ENCODE measurements around the gene TSEN54. TPM values are rescaled to one million over a fixed set of nuclear protein-coding genes. Genes with fewer than 3 reads are reported as not detected.

The TSEN54 gene
- total and polyA plus RNA-seq, 9 donors: 12.5 to 27.3 (median 21.0) TPM

GRCh38 chr17:75540923-75541503 is 24.7 kb downstream of the TSEN54 start:
- 34% methylated on average over 2 of the region's 4 CpGs for WGBS (ENCODE audit: insufficient coverage)
- H3K27me3 ChIP-seq (ENCODE audit: control insufficient read depth, insufficient read depth, low read length): no peaks in the 10 kb centered on the region
- no peak overlapping the region for H3K4me3 ChIP-seq (ENCODE audit: low read length)
- H3K4me1 ChIP-seq (ENCODE audit: control insufficient read depth, insufficient read depth, low read length): peaks cover 2% of the 10 kb centered on the region
- no peaks in the 10 kb centered on the region for H3K9me3 ChIP-seq (replicated peaks; ENCODE audit: control insufficient read depth, low read depth, low read length)
- no peak for DNase-seq
- H3K27ac ChIP-seq (ENCODE audit: low read length): no peak overlapping the region
- no peaks in the 10 kb centered on the region for H3K36me3 ChIP-seq (ENCODE audit: control insufficient read depth, insufficient read depth, low read length)

GRCh38 chr17:75542229-75542628 is 25.9 kb downstream of the TSEN54 start:
- DNase-seq: no peak
- no peak overlapping the region for H3K27ac ChIP-seq (ENCODE audit: low read length)
- 87% methylated on average over 7 of the region's 8 CpGs for WGBS (ENCODE audit: insufficient coverage)
- H3K36me3 ChIP-seq (ENCODE audit: control insufficient read depth, insufficient read depth, low read length): no peaks in the 10 kb centered on the region
- peaks cover 2% of the 10 kb centered on the region for H3K4me1 ChIP-seq (ENCODE audit: control insufficient read depth, insufficient read depth, low read length)
- H3K27me3 ChIP-seq (ENCODE audit: control insufficient read depth, insufficient read depth, low read length): no peaks in the 10 kb centered on the region
- no peak overlapping the region for H3K4me3 ChIP-seq (ENCODE audit: low read length)
- no peaks in the 10 kb centered on the region for H3K9me3 ChIP-seq (replicated peaks; ENCODE audit: control insufficient read depth, low read depth, low read length)

GRCh38 chr17:75542728-75543336 is 26.5 kb downstream of the TSEN54 start:
- Histone ChIP-seq H3K27me3 (ENCODE audit: control insufficient read depth, insufficient read depth, low read length) (no peaks in the 10 kb centered on the region), H3K9me3 (replicated peaks; ENCODE audit: control insufficient read depth, low read depth, low read length) (no peaks in the 10 kb centered on the region), H3K27ac (ENCODE audit: low read length) (no peak overlapping the region), H3K4me1 (ENCODE audit: control insufficient read depth, insufficient read depth, low read length) (peaks cover 2% of the 10 kb centered on the region), H3K36me3 (ENCODE audit: control insufficient read depth, insufficient read depth, low read length) (no peaks in the 10 kb centered on the region), H3K4me3 (ENCODE audit: low read length) (no peak overlapping the region)
- 76% methylated on average over 10 of the region's 15 CpGs for whole genome bisulfite sequencing (ENCODE audit: insufficient coverage)
- no peak for DNase-seq

GRCh38 chr17:75544250-75544649 is 27.9 kb downstream of the TSEN54 start:
- Histone ChIP-seq H3K27ac (ENCODE audit: low read length) (no peak overlapping the region), H3K4me1 (ENCODE audit: control insufficient read depth, insufficient read depth, low read length) (peaks cover 8% of the 10 kb centered on the region), H3K36me3 (ENCODE audit: control insufficient read depth, insufficient read depth, low read length) (no peaks in the 10 kb centered on the region), H3K4me3 (ENCODE audit: low read length) (no peak overlapping the region), H3K27me3 (ENCODE audit: control insufficient read depth, insufficient read depth, low read length) (no peaks in the 10 kb centered on the region), H3K9me3 (replicated peaks; ENCODE audit: control insufficient read depth, low read depth, low read length) (no peaks in the 10 kb centered on the region)
- 59% methylated on average over 7 of the region's 8 CpGs for WGBS (ENCODE audit: insufficient coverage)
- DNase-seq: no peak

GRCh38 chr17:75546181-75546580 is 29.9 kb downstream of the TSEN54 start:
- Histone ChIP-seq H3K9me3 (replicated peaks; ENCODE audit: control insufficient read depth, low read depth, low read length) (no peaks in the 10 kb centered on the region), H3K4me3 (ENCODE audit: low read length) (no peak overlapping the region), H3K27ac (ENCODE audit: low read length) (no peak overlapping the region), H3K36me3 (ENCODE audit: control insufficient read depth, insufficient read depth, low read length) (no peaks in the 10 kb centered on the region), H3K27me3 (ENCODE audit: control insufficient read depth, insufficient read depth, low read length) (no peaks in the 10 kb centered on the region), H3K4me1 (ENCODE audit: control insufficient read depth, insufficient read depth, low read length) (peaks cover 17% of the 10 kb centered on the region)
- WGBS (ENCODE audit: insufficient coverage): 97% methylated on average over 7 of the region's 13 CpGs
- DNase-seq: no peak

GRCh38 chr17:75547091-75547490 is 30.8 kb downstream of the TSEN54 start:
- Histone ChIP-seq H3K4me3 (ENCODE audit: low read length) (no peak overlapping the region), H3K9me3 (replicated peaks; ENCODE audit: control insufficient read depth, low read depth, low read length) (no peaks in the 10 kb centered on the region), H3K27ac (ENCODE audit: low read length) (no peak overlapping the region), H3K27me3 (ENCODE audit: control insufficient read depth, insufficient read depth, low read length) (no peaks in the 10 kb centered on the region), H3K36me3 (ENCODE audit: control insufficient read depth, insufficient read depth, low read length) (no peaks in the 10 kb centered on the region), H3K4me1 (ENCODE audit: control insufficient read depth, insufficient read depth, low read length) (peaks cover 17% of the 10 kb centered on the region)
- 69% methylated on average over 5 of the region's 9 CpGs for WGBS (ENCODE audit: insufficient coverage)
- DNase-seq: no peak

- Histone ChIP-seq H3K4me3 (ENCODE audit: low read length) (no peak overlapping the region), H3K9me3 (replicated peaks; ENCODE audit: control insufficient read depth, low read depth, low read length) (no peaks in the 10 kb centered on the region), H3K4me1 (ENCODE audit: control insufficient read depth, insufficient read depth, low read length) (peaks cover 31% of the 10 kb centered on the region), H3K27me3 (ENCODE audit: control insufficient read depth, insufficient read depth, low read length) (no peaks in the 10 kb centered on the region), H3K27ac (ENCODE audit: low read length) (peak overlapping the region; percentile 74), H3K36me3 (ENCODE audit: control insufficient read depth, insufficient read depth, low read length) (no peaks in the 10 kb centered on the region)
- DNase-seq: no peak
- 60% methylated on average over 3 of the region's 5 CpGs for WGBS (ENCODE audit: insufficient coverage)
These were observed 32.5 kb downstream of the TSEN54 start for GRCh38 chr17:75548813-75549212.

GRCh38 chr17:75549246-75550138 is 33.2 kb downstream of the TSEN54 start:
- Histone ChIP-seq H3K36me3 (ENCODE audit: control insufficient read depth, insufficient read depth, low read length) (no peaks in the 10 kb centered on the region), H3K9me3 (replicated peaks; ENCODE audit: control insufficient read depth, low read depth, low read length) (no peaks in the 10 kb centered on the region), H3K27ac (ENCODE audit: low read length) (peak overlapping the region; percentile 74), H3K4me3 (ENCODE audit: low read length) (no peak overlapping the region), H3K4me1 (ENCODE audit: control insufficient read depth, insufficient read depth, low read length) (peaks cover 29% of the 10 kb centered on the region), H3K27me3 (ENCODE audit: control insufficient read depth, insufficient read depth, low read length) (no peaks in the 10 kb centered on the region)
- WGBS (ENCODE audit: insufficient coverage): 32% methylated on average over 11 of the region's 22 CpGs
- DNase-seq: peak; percentile 53

- WGBS (ENCODE audit: insufficient coverage): 43% methylated on average over 2 of the region's 4 CpGs
- DNase-seq: no peak
- no peaks in the 10 kb centered on the region for H3K9me3 ChIP-seq (replicated peaks; ENCODE audit: control insufficient read depth, low read depth, low read length)
- peak overlapping the region; percentile 74 for H3K27ac ChIP-seq (ENCODE audit: low read length)
- peaks cover 29% of the 10 kb centered on the region for H3K4me1 ChIP-seq (ENCODE audit: control insufficient read depth, insufficient read depth, low read length)
- H3K36me3 ChIP-seq (ENCODE audit: control insufficient read depth, insufficient read depth, low read length): no peaks in the 10 kb centered on the region
- H3K27me3 ChIP-seq (ENCODE audit: control insufficient read depth, insufficient read depth, low read length): no peaks in the 10 kb centered on the region
- no peak overlapping the region for H3K4me3 ChIP-seq (ENCODE audit: low read length)
These were observed 33.8 kb downstream of the TSEN54 start for GRCh38 chr17:75550139-75550465.

- Histone ChIP-seq H3K36me3 (ENCODE audit: control insufficient read depth, insufficient read depth, low read length) (no peaks in the 10 kb centered on the region), H3K4me3 (ENCODE audit: low read length) (no peak overlapping the region), H3K27ac (ENCODE audit: low read length) (no peak overlapping the region), H3K27me3 (ENCODE audit: control insufficient read depth, insufficient read depth, low read length) (no peaks in the 10 kb centered on the region), H3K9me3 (replicated peaks; ENCODE audit: control insufficient read depth, low read depth, low read length) (no peaks in the 10 kb centered on the region), H3K4me1 (ENCODE audit: control insufficient read depth, insufficient read depth, low read length) (peaks cover 30% of the 10 kb centered on the region)
- DNase-seq: no peak
- WGBS (ENCODE audit: insufficient coverage): 76% methylated on average over 6 of the region's 7 CpGs
These were observed 34.9 kb downstream of the TSEN54 start for GRCh38 chr17:75551266-75551665.
